ENCODE data around the gene NDUFS6.

Gene NDUFS6

GRCh38 chr5:1784197-1785050 lies 16.8 kb upstream of the NDUFS6 start:
- POLR2A ChIA-PET = no interaction called here
- H3K9me3 ChIP-seq (ENCODE audit: control insufficient read depth, insufficient read depth, low read depth, low read length) = no peaks in the 10 kb centered on the region
- CTCF ChIA-PET = interaction anchor here (1.8 kb wide), 1 partner anchor 21 kb away, joined by 5 read pairs; no protein-coding TSS in a partner anchor
- H3K27ac ChIP-seq (ENCODE audit: extremely low read depth, low read depth, low read length) = no peak overlapping the region
- TF ChIP-seq ZEB2 (tag by site-specific recombination; IDR thresholded peaks at IDR 0.05) (no peak), ZBTB21 (tag by site-specific recombination; IDR thresholded peaks at IDR 0.05) (no peak), ZNF626 (tag by site-specific recombination; IDR thresholded peaks at IDR 0.05) (no peak), ZXDB (tag by site-specific recombination; IDR thresholded peaks at IDR 0.05) (no peak), ZNF398 (tag by site-specific recombination; IDR thresholded peaks at IDR 0.05) (no peak), ZFP3 (tag by site-specific recombination; IDR thresholded peaks at IDR 0.05; ENCODE audit: low read depth) (no peak), ZNF324 (tag by site-specific recombination; IDR thresholded peaks at IDR 0.05) (no peak), ZNF629 (tag by site-specific recombination; IDR thresholded peaks at IDR 0.05) (no peak), ZNF391 (tag by site-specific recombination; IDR thresholded peaks at IDR 0.05; ENCODE audit: borderline replicate concordance, low read depth) (no peak), ZSCAN18 (tag by site-specific recombination; IDR thresholded peaks at IDR 0.05) (no peak), ZNF48 (tag by site-specific recombination; IDR thresholded peaks at IDR 0.05) (no peak), ZNF18 (tag by site-specific recombination; IDR thresholded peaks at IDR 0.05) (no peak), SCRT2 (tag by site-specific recombination; IDR thresholded peaks at IDR 0.05) (no peak), ZNF558 (tag by site-specific recombination; IDR thresholded peaks at IDR 0.05) (no peak), TRIM28 (IDR thresholded peaks at IDR 0.05; ENCODE audit: borderline replicate concordance, low read length) (no peak), ZNF792 (tag by site-specific recombination; IDR thresholded peaks at IDR 0.05) (no peak)
- peaks cover 11% of the 10 kb centered on the region for H3K4me1 ChIP-seq (ENCODE audit: control insufficient read depth, insufficient read depth, low read length)
- H3K4me3 ChIP-seq (ENCODE audit: low read depth, low read length) = no peak overlapping the region
- no peaks in the 10 kb centered on the region for H3K36me3 ChIP-seq (ENCODE audit: control insufficient read depth in 2 of 2, insufficient read depth in 1 of 2, low read length in 2 of 2)

- no peak overlapping the region for H3K4me3 ChIP-seq (ENCODE audit: low read depth, low read length)
- ChIA-PET POLR2A (no interaction called here), CTCF (interaction anchor here (1.8 kb wide), 1 partner anchor 21 kb away, joined by 5 read pairs; no protein-coding TSS in a partner anchor)
- H3K27ac ChIP-seq (ENCODE audit: extremely low read depth, low read depth, low read length) = no peak overlapping the region
- H3K4me1 ChIP-seq (ENCODE audit: control insufficient read depth, insufficient read depth, low read length) = peaks cover 11% of the 10 kb centered on the region
- no peaks in the 10 kb centered on the region for H3K9me3 ChIP-seq (ENCODE audit: control insufficient read depth, insufficient read depth, low read depth, low read length)
- H3K36me3 ChIP-seq (ENCODE audit: control insufficient read depth in 2 of 2, insufficient read depth in 1 of 2, low read length in 2 of 2) = no peaks in the 10 kb centered on the region
- TF ChIP-seq ZNF623 (tag by site-specific recombination; IDR thresholded peaks at IDR 0.05) (no peak), ZNF433 (tag by site-specific recombination; IDR thresholded peaks at IDR 0.05; ENCODE audit: low read depth) (no peak), ZFP69B (tag by site-specific recombination; IDR thresholded peaks at IDR 0.05) (no peak), PRDM6 (tag by site-specific recombination; IDR thresholded peaks at IDR 0.05) (no peak), ZNF610 (tag by site-specific recombination; IDR thresholded peaks at IDR 0.05; ENCODE audit: borderline replicate concordance) (no peak), ZNF394 (tag by site-specific recombination; IDR thresholded peaks at IDR 0.05; ENCODE audit: borderline replicate concordance) (no peak), ZNF629 (tag by site-specific recombination; IDR thresholded peaks at IDR 0.05) (no peak), ZNF148 (tag by site-specific recombination; IDR thresholded peaks at IDR 0.05; ENCODE audit: borderline replicate concordance) (no peak), ZNF792 (tag by site-specific recombination; IDR thresholded peaks at IDR 0.05) (no peak)
Measured at GRCh38 chr5:1785062-1785461, 16.1 kb upstream of the NDUFS6 start.
